SJCRH30 (cell line): ENCODE data around the gene CPED1. TPM values are rescaled to one million over a fixed set of nuclear protein-coding genes. Genes with fewer than 3 reads are reported as not detected.

Experiments used
- DNase-seq, 2 experiments: peaks; one replicate each; pipeline ENCODE4 v3.0.0-alpha.2; 2015 to 2020
- H3K27ac ChIP-seq: fragments of 250-450 bp; sonication (Bioruptor Pico); 2 replicates; pipeline ENCODE4 v1.5.1; 2020; ENCODE audit warnings: mild to moderate bottlenecking, moderate library complexity
- H3K27me3 ChIP-seq: fragments of 250-450 bp; sonication (Bioruptor Pico); 2 replicates; pipeline ENCODE4 v1.5.1; 2020; ENCODE audit warnings: mild to moderate bottlenecking, moderate library complexity
- H3K36me3 ChIP-seq: fragments of 250-450 bp; sonication (Bioruptor Pico); 2 replicates; pipeline ENCODE4 v1.5.1; 2020; ENCODE audit warnings: mild to moderate bottlenecking, moderate library complexity
- H3K4me1 ChIP-seq: fragments of 250-450 bp; sonication (Bioruptor Pico); 2 replicates; pipeline ENCODE4 v1.5.1; 2020; ENCODE audit warnings: mild to moderate bottlenecking, moderate library complexity
- H3K4me3 ChIP-seq: fragments of 250-450 bp; sonication (Bioruptor Pico); 2 replicates; pipeline ENCODE4 v1.5.1; 2020; ENCODE audit warnings: mild to moderate bottlenecking, moderate library complexity
- H3K9me3 ChIP-seq: fragments of 250-450 bp; sonication (Bioruptor Pico); replicated peaks from 2 replicates; pipeline ENCODE4 v1.5.1; 2020; ENCODE audit warnings: mild to moderate bottlenecking, moderate library complexity
- total RNA-seq: library from RNA; depleted of rRNA; stranded (reverse); fragments of >200 nt; shearing (Covaris generic); gene quantifications from 2 replicates; pipeline ENCODE4 v1.2.3, GENCODE V29; 2014; rRNA removed

The CPED1 gene
- total RNA-seq, 1 experiment from 2014 or later: 4.4 TPM

- Histone ChIP-seq H3K4me3 (no peak overlapping the region), H3K9me3 (no peaks in the 10 kb centered on the region), H3K27me3 (no peaks in the 10 kb centered on the region), H3K4me1 (no peaks in the 10 kb centered on the region), H3K27ac (no peak overlapping the region), H3K36me3 (no peaks in the 10 kb centered on the region)
- DNase-seq: peak; percentile 16 to 33
Measured at GRCh38 chr7:121337398-121337797, 348.9 kb downstream of the CPED1 start.

GRCh38 chr7:121339082-121339481 lies 350.6 kb downstream of the CPED1 start:
- H3K27ac ChIP-seq: no peak overlapping the region
- no peaks in the 10 kb centered on the region for H3K27me3 ChIP-seq
- no peaks in the 10 kb centered on the region for H3K9me3 ChIP-seq
- no peaks in the 10 kb centered on the region for H3K36me3 ChIP-seq
- H3K4me1 ChIP-seq: no peaks in the 10 kb centered on the region
- DNase-seq: no peak
- no peak overlapping the region for H3K4me3 ChIP-seq

- Histone ChIP-seq H3K27me3 (no peaks in the 10 kb centered on the region), H3K27ac (no peak overlapping the region), H3K36me3 (peaks cover 2% of the 10 kb centered on the region; the same call in 1 of the 2 replicates), H3K9me3 (no peaks in the 10 kb centered on the region), H3K4me3 (no peak overlapping the region), H3K4me1 (no peaks in the 10 kb centered on the region)
- no peak for DNase-seq
Measured at GRCh38 chr7:121341933-121342332, 353.4 kb downstream of the CPED1 start.

DNA sequence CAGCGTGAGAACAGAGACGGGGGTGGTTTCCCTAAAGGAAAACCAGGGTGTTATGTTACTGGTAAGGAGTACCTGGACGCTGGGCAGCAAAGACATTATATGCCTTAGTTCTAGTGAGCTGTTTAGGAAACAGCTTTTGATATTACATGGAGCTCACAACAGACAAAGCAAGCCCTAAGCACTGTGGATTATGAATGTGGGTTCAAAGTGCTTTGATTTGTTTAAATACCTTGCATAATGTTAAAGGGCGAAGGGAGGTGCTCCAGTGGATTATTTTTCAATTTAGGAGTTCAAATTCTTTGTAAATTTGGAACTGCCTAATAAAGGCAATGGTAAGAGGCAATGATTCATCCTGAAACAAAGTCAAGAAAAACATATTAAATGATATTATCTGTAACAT lies 354.1 kb downstream of the CPED1 start:
- Histone ChIP-seq H3K27me3 (no peaks in the 10 kb centered on the region), H3K4me1 (no peaks in the 10 kb centered on the region), H3K9me3 (no peaks in the 10 kb centered on the region), H3K27ac (no peak overlapping the region), H3K36me3 (peaks cover 6% of the 10 kb centered on the region; the same call in 1 of the 2 replicates), H3K4me3 (no peak overlapping the region)
- DNase-seq: no peak

DNA sequence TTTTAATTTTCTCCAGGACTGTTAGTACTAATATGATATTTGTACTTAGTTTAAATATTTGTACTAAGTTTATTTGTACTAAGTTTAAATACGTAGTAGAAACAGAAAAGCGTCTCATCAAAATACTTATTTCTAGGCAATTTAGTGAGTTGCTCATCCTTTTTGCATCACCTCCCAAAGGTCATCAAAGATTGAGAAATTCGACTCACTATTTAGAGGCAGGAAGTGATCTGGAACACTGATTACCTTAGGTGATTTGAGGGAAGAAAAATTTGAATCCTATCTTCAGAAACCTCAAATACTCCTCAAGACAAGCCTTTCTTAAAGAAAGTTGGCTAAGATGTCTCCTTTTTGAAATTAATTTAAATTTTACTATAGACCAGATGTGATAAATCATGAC lies 354.8 kb downstream of the CPED1 start:
- Histone ChIP-seq H3K4me3 (no peak overlapping the region), H3K9me3 (no peaks in the 10 kb centered on the region), H3K36me3 (peaks cover 7% of the 10 kb centered on the region), H3K27ac (no peak overlapping the region), H3K27me3 (no peaks in the 10 kb centered on the region), H3K4me1 (no peaks in the 10 kb centered on the region)
- no peak for DNase-seq

DNA sequence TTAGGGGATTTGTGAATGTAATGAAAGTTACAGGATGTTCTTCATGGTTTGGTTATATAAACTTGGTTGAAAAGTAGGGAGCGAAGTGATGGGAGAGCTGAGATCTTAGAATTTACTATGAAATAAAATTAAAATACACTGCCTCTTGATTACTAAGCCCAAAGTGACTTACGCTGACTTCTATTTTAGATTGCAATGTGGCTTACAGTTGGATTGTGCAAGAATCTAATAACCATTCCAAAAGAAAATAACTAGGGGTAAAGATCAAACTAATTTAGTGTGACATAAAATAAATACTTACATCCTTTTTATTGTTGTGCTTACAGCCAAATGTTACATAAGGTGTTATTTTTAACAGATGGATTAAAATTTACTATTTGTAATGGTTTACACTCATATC lies 355.6 kb downstream of the CPED1 start:
- Histone ChIP-seq H3K27ac (no peak overlapping the region), H3K36me3 (peaks cover 9% of the 10 kb centered on the region), H3K27me3 (no peaks in the 10 kb centered on the region), H3K4me1 (no peaks in the 10 kb centered on the region), H3K9me3 (no peaks in the 10 kb centered on the region), H3K4me3 (no peak overlapping the region)
- DNase-seq: no peak

- H3K27me3 ChIP-seq: no peaks in the 10 kb centered on the region
- no peaks in the 10 kb centered on the region for H3K4me1 ChIP-seq
- H3K4me3 ChIP-seq: no peak overlapping the region
- H3K36me3 ChIP-seq: peaks cover 9% of the 10 kb centered on the region
- no peak overlapping the region for H3K27ac ChIP-seq
- no peaks in the 10 kb centered on the region for H3K9me3 ChIP-seq
- no peak for DNase-seq
Measured at GRCh38 chr7:121344497-121344896, 356.0 kb downstream of the CPED1 start.

Other genes starting within 250 kb of the CPED1 start
- 114 and 123 TPM in 2 replicates for gene TSPAN12, start 130.6 kb upstream of the CPED1 start, total RNA-seq
- gene ING3, start 37.9 kb upstream of the CPED1 start, total RNA-seq: 28.4 and 40.1 TPM in 2 replicates